K562 (cell line): ENCODE results near the gene OBSCN. TPM values are rescaled to one million over a fixed set of nuclear protein-coding genes. Genes with fewer than 3 reads are reported as not detected.

Experiments used
- ATAC-seq: fragments of 200-7000 bp; cut with Tn5 transposase; 3 replicates; pipeline ENCODE4 v1.9.1; 2020; ENCODE audit warnings: moderate library complexity
- BruUV-seq: library from RNA; stranded (reverse); fragments of 400-500 nt; replicated peaks from 2 replicates; lab custom pipeline; 2021; lab: Mats Ljungman, UMichigan
- CTCF ChIA-PET: fragments of 300-600 bp; formaldehyde crosslinking; extraction: SDS; loops from one replicate; lab custom pipeline; 2021; ENCODE audit warnings: low intra/inter-chr PET ratio; lab: Yijun Ruan, JAX
- POLR2A ChIA-PET: fragments of 300-600, 350-650 bp; sonication (Branson Sonifier 250); formaldehyde crosslinking; extraction: SDS; loops from one replicate; lab custom pipeline; 2021; ENCODE audit warnings: antibody characterized with exemption, inconsistent platforms; lab: Yijun Ruan, JAX
- DNase-seq, 4 experiments: peaks; one replicate each; pipeline versions ENCODE4 v3.0.0 to v3.0.0-alpha.2; 2011 to 2018; ENCODE audit warnings: low spot score in 3 of 4, mixed read lengths in 3 of 4; ENCODE audit errors: extremely low read depth in 1 of 4
- FAIRE-seq: peaks from 2 replicates; lab custom pipeline; 2011; peaks lifted over from hg19 to GRCh38; lab: Jason Lieb, UNC
- H2AFZ ChIP-seq: 2 replicates; pipeline ENCODE4 v1.6.0; 2011; ENCODE audit warnings: low read depth, low read length, control low read depth, inconsistent platforms
- H3K27ac ChIP-seq: fragments of 200-600 bp; 3 replicates; pipeline ENCODE4 v1.8.0; 2011; ENCODE audit warnings: low read depth, mild to moderate bottlenecking, control low read depth, inconsistent platforms, low read length, moderate library complexity, mixed read lengths; ENCODE audit errors: extremely low read depth
- H3K27me3 ChIP-seq, 2 experiments: fragments of 300-600 bp in 1 of 2; 2 replicates in 1 of 2; 3 replicates in 1 of 2; pipeline versions ENCODE4 v1.6.0 to v1.8.0; 2011; ENCODE audit warnings: inconsistent platforms in 2 of 2, low read length in 2 of 2, mild to moderate bottlenecking in 1 of 2, mixed read lengths in 1 of 2, moderate library complexity in 1 of 2; ENCODE audit not compliant: control insufficient read depth in 2 of 2, insufficient read depth in 2 of 2
- H3K36me3 ChIP-seq: fragments of 300-600 bp; 3 replicates; pipeline ENCODE4 v1.8.0; 2011; ENCODE audit warnings: mild to moderate bottlenecking, low read length, inconsistent platforms; ENCODE audit not compliant: control insufficient read depth, insufficient read depth
- H3K4me1 ChIP-seq, 2 experiments: fragments of 200-600 bp in 1 of 2; replicated peaks in 1 of 2; 2 replicates in 1 of 2; 3 replicates in 1 of 2; pipeline versions ENCODE4 v1.5.1 to v1.8.0; 2011; ENCODE audit warnings: inconsistent platforms in 2 of 2, low read length in 2 of 2, mild to moderate bottlenecking in 1 of 2, mixed read lengths in 1 of 2, moderate library complexity in 1 of 2; ENCODE audit not compliant: control insufficient read depth in 2 of 2, insufficient read depth in 2 of 2
- H3K4me2 ChIP-seq: 2 replicates; pipeline ENCODE4 v1.6.1; 2011; ENCODE audit warnings: low read length, control low read depth, inconsistent platforms, mixed read lengths; ENCODE audit not compliant: insufficient read depth
- H3K4me3 ChIP-seq: fragments of 200-600 bp; sonication (generic), shearing (Covaris generic); 2 replicates; pipeline ENCODE4 v1.5.1; 2016; ENCODE audit warnings: control low read depth, inconsistent platforms
- H3K79me2 ChIP-seq: fragments of 200-600 bp; 3 replicates; pipeline ENCODE4 v1.8.0; 2011; ENCODE audit warnings: low read length, inconsistent platforms; ENCODE audit not compliant: control insufficient read depth, insufficient read depth
- H3K9ac ChIP-seq, 2 experiments: 2 replicates each; pipeline versions ENCODE4 v1.6.0 to v1.6.1; 2011; ENCODE audit warnings: low read depth in 2 of 2, low read length in 2 of 2, control low read depth in 1 of 2, inconsistent platforms in 1 of 2, mild to moderate bottlenecking in 1 of 2, mixed read lengths in 1 of 2; ENCODE audit not compliant: insufficient read depth in 1 of 2
- H3K9me1 ChIP-seq: one replicate; pipeline ENCODE4 v1.6.0; 2011; ENCODE audit warnings: inconsistent platforms, mild to moderate bottlenecking, low read length, moderate library complexity; ENCODE audit not compliant: control insufficient read depth, insufficient read depth
- H3K9me3 ChIP-seq: replicated peaks from 2 replicates; pipeline ENCODE4 v1.5.1; 2011; ENCODE audit warnings: low read depth, low read length, inconsistent platforms; ENCODE audit not compliant: control insufficient read depth, insufficient read depth
- H4K20me1 ChIP-seq: replicated peaks from 2 replicates; pipeline ENCODE4 v1.6.1; 2011; ENCODE audit warnings: low read length, inconsistent platforms, mixed read lengths; ENCODE audit not compliant: control insufficient read depth, insufficient read depth
- ELF4 ChIP-seq: fragments of 450-650 bp; formaldehyde crosslinking; IDR thresholded peaks from 2 replicates; pipeline ENCODE4 v1.4.0; 2022; ENCODE audit warnings: missing genetic modification characterization
- HDGF ChIP-seq: fragments of 450-650 bp; IDR thresholded peaks from 2 replicates; pipeline ENCODE4 v1.6.1; 2016
- TSC22D4 ChIP-seq: fragments of 450-650 bp; IDR thresholded peaks from 2 replicates; pipeline ENCODE4 v1.6.1; 2016; ENCODE audit warnings: missing genetic modification characterization, missing biosample characterization, control low read depth
- WGBS: fragments of 100-300 bp; shearing (Covaris generic); methylation state at CpG from one replicate; pipeline ENCODE4 v1.1.6; 2016; ENCODE audit warnings: low coverage, mixed read lengths; ENCODE audit not compliant: insufficient coverage; ENCODE audit errors: missing lambda C conversion rate; 5-methylcytosine and 5-hydroxymethylcytosine counted together
- in situ Hi-C: fragments of 300-500 bp; cut with MboI; formaldehyde crosslinking; loops from 4 replicates; pipeline ENCODE4 v1.15.0; 2018; ENCODE audit warnings: inconsistent platforms, mixed read lengths
- intact Hi-C: fragments of 100-400 bp; cut with micrococcal nuclease; formaldehyde crosslinking; loops from 2 replicates; pipeline ENCODE4 v1.14.2; 2022
- polyA plus RNA-seq, 8 experiments: library from polyadenylated mRNA; depleted of rRNA in 4 of 8; stranded (reverse) in 5 of 8; unstranded in 3 of 8; fragments of >200 nt; fragmentation: Nextera tagmentation in 2 of 8; fragmentation: Illumina TruSeq in 1 of 8; extraction: Ambion mirVana in 2 of 8; extraction: Trizol in 1 of 8; gene quantifications; 2 replicates each; pipeline versions ENCODE4 v1.2.1 to v1.2.3, GENCODE V29; 2011 to 2014; ENCODE audit warnings: inconsistent platforms in 1 of 8, missing spikeins in 1 of 8
- total RNA-seq, 7 experiments: library from RNA; depleted of rRNA in 6 of 7; stranded (reverse); fragments of >200 nt in 6 of 7; fragmentation: Illumina TruSeq in 2 of 7; extraction: Trizol in 2 of 7; gene quantifications; 2 replicates each; pipeline versions ENCODE4 v1.2.1 to v1.2.3, GENCODE V29; 2011 to 2021; ENCODE audit warnings: low replicate concordance in 1 of 7
- TF ChIP-seq, protein P1 (sequence below): fragments of 200-400 bp; formaldehyde crosslinking; IDR thresholded peaks from 2 replicates; pipeline ENCODE4 v1.6.1; 2017; ENCODE audit warnings: mild to moderate bottlenecking, low read depth, low read length, moderate library complexity

The OBSCN gene
- total and polyA plus RNA-seq, 9 of the 15 experiments (the other 6 are each of a cell fraction or from before 2014, with no cell fraction given), result 0.18 to 19.7 (median 3.6) TPM

DNA sequence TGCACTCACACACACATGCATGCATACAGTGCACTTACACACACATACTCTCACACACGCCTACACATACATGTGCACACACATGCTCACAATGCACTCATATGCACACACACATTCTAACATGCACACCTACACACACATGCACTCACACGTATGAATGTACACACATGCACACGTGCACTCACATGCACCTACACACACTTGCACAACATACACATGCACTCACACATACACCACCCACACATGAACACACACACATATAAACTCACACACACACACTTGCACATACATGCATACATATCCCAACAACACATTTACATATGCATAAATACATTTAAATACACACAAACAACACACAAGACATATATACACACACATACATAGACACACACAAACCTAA, 30.6 kb downstream of the OBSCN start:
- 11% methylated on average over 3 of the region's 3 CpGs for WGBS
- H4K20me1 ChIP-seq, result no peaks in the 10 kb centered on the region

More for the DNA sequence above, 30.6 kb downstream of the OBSCN start:
- Histone ChIP-seq H3K27me3 (no peaks in the 10 kb centered on the region), H3K79me2 (no peaks in the 10 kb centered on the region), H3K9me1 (no peaks in the 10 kb centered on the region), H2AFZ (no peak overlapping the region), H3K4me1 (no peaks in the 10 kb centered on the region), H3K36me3 (peaks cover 5% of the 10 kb centered on the region; the same call in 1 of the 3 replicates), H3K27ac (no peak overlapping the region), H3K9ac (no peak overlapping the region), H3K4me3 (no peak overlapping the region), H3K9me3 (peaks cover 9% of the 10 kb centered on the region), H3K4me2 (no peak overlapping the region)
- in situ Hi-C loops, result no loop called here
- intact Hi-C loops, result no loop called here
- POLR2A ChIA-PET, result no interaction called here
- BruUV-seq, result no TSS peak
- DNase-seq (no peak), FAIRE-seq (no peak), ATAC-seq (no peak)
- CTCF ChIA-PET, result no interaction called here
- TF ChIP-seq, protein P1, sequence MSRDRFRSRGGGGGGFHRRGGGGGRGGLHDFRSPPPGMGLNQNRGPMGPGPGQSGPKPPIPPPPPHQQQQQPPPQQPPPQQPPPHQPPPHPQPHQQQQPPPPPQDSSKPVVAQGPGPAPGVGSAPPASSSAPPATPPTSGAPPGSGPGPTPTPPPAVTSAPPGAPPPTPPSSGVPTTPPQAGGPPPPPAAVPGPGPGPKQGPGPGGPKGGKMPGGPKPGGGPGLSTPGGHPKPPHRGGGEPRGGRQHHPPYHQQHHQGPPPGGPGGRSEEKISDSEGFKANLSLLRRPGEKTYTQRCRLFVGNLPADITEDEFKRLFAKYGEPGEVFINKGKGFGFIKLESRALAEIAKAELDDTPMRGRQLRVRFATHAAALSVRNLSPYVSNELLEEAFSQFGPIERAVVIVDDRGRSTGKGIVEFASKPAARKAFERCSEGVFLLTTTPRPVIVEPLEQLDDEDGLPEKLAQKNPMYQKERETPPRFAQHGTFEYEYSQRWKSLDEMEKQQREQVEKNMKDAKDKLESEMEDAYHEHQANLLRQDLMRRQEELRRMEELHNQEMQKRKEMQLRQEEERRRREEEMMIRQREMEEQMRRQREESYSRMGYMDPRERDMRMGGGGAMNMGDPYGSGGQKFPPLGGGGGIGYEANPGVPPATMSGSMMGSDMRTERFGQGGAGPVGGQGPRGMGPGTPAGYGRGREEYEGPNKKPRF, result no peak
- TF ChIP-seq TSC22D4 (0 out of 2 replicates have a peak, but pooled peaks have one; percentile 8), ELF4 (CRISPR knock-in tag) (0 out of 2 replicates have a peak, but pooled peaks have one; percentile 11), HDGF (0 out of 2 replicates have a peak, but pooled peaks have one; percentile 78)
